CD4-positive, alpha-beta T cell treated with Interleukin-15 for 4 hours (primary cell): ENCODE results near the gene RAB44.

Experiments used
- DNase-seq: peaks from one replicate; pipeline ENCODE4 v3.0.0-alpha.2; 2020; ENCODE audit warnings: low spot score

RAB44 gene

GRCh38 chr6:36752886-36753506 is 55.4 kb downstream of the RAB44 start:
- DNase-seq, result no peak

GRCh38 chr6:36753671-36754405 is 56.2 kb downstream of the RAB44 start:
- DNase-seq, result no peak

GRCh38 chr6:36754582-36755434 is 57.2 kb downstream of the RAB44 start:
- no peak for DNase-seq

DNA sequence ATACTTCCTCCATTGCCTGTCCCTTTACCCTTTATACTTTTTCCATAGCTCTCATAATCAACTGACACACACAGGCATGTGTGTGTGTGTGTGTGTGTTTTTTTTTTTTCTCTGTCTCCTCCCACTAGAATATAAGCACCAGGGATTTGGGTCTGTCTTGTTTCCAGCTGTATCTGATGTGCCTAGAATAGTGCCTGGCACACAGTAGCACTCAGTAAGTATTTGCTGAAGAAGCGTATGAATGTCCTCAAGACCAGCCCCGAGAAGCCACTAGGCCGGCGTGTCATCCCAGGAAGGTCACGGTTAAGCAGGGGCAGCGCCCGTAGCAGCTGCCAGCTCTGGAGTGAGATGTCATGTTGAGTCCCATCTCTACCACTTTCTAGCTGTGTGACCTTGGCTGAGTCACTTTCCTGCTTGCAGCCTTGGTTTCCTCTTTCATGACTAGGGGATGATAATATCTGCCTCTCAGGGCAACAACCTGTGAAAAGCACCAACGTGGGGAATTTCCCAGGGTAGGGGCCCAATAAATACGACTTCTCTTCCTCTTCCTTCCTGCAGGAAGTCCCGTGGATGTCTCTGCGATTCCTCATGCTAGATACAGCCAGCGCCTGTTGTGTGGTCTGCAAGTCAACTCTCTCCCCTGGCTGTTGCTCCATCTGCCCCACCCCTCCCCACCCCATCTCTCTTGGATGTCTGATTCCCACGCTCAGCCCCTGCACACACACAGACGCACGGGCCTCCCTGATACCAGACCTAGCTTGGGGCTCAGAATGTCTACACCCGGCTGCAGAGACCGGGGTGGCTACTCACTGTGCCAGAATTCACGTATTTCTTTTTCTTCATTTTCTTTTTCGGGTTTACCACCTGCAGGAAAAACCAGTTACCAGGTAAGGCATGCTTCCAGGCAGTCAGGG is 58.1 kb downstream of the RAB44 start:
- DNase-seq, result peak; percentile 92

DNA sequence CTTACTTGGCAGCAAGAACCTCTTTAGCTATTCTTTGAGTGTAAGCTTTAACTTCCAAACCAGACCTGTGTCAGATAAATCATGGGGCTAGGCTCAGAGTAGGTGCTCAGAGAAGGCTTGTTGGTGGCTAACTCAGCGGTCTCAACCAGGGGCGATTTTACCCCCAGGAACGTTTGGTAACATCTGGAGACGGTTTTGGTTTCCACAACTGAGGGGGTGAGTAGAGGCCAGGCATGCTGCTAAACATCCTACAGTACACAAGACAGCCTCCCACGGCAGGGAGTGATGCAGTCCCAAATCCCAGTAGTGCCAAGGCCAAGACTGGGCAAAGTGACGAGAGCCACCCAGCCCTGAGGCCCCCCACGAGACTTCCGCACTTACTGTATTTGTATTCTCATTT is 59.2 kb downstream of the RAB44 start:
- DNase-seq, result no peak

- DNase-seq, result peak; percentile 65
Measured at GRCh38 chr6:36757206-36757605, 59.6 kb downstream of the RAB44 start.

DNA sequence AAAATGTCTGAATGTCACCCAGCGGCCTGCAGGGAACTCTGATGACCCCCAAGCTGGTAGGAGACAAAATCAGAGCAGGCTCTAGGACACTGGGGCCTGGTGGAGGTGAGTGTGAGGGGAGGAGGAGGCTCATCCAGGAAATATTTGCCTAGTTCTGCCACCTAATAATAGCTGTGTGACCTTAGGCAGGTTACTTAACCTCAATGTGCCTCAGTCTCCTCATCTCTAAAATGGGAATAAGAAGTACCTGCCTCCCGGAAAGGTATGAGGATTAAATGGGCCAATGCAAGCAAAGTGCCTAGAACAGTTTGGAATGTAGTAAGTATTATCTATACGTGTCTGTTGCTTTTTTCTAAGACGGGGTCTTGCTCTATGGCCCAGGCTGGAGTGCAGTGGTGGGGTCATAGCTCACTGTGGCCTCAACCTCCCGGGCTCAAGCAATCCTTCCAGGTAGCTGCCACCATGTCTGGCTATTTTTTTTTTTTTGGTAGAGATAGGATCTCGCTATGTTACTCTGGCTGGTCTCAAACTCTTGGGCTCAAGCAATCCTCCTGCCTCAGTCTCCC is 60.4 kb downstream of the RAB44 start:
- DNase-seq, result no peak

GRCh38 chr6:36758516-36759147 is 61.0 kb downstream of the RAB44 start:
- no peak for DNase-seq

- DNase-seq, result peak; percentile 84
Measured at GRCh38 chr6:36759148-36759759, 61.6 kb downstream of the RAB44 start.

- no peak for DNase-seq
Measured at GRCh38 chr6:36760685-36761435, 63.2 kb downstream of the RAB44 start.

DNA sequence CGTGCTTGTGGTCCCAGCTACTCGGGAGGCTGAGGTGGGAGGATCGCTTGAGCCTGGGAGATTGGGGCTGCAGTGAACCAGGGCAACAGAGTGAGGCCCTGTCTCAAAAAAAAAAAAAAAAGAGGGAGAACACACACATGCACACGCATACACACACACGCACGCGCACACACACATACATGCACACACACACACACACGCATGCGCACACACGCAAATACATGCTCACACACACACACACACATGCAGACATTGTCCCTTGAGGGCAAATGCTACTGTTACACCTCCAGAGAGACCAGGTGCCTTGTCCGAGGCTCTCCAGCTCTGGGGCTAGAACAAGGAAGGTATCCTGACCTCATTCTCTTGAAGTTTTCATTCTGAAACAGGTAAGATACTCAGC is 64.5 kb downstream of the RAB44 start:
- DNase-seq, result no peak

GRCh38 chr6:36765190-36765589 is 67.6 kb downstream of the RAB44 start:
- DNase-seq, result no peak

DNA sequence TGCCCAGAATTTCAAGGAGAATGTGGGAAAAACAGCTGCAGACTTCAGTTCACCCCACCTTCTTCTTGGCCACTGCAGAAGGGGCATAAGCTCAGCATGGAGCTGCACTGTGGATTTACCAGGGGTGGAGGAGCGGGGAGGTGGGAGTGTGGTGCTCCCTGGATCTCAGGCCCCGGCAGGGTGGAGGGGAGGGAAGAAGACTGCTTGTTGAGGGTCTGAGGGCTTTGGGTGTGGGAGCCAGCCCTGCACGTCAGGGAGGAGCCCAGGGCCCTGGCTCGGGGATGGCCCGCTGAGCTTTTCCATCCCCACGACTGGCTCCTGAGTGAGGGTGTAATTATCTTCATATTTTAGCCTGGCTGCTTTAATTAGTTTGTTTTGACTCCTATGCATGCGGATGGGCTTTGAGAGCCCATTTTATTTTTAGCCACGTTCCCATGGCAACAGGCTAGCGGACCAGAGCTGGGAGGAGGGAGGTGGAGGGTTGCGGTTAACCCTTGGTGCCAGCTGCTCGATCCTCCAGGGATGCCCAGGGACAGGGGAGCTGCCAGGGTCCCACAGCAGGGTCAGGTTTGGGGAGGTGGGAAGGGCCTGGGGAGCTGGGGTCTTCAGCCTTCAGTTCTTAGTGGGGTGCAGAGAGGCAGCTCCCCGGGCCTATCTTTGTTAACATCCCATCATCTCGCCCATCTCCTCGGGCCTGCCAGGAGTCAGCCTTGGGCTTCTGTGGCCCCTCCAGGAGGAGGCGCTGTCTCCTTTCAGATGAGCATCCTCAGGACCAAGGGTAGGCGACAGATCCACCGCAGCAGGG is 68.2 kb downstream of the RAB44 start:
- peak; percentile 84 for DNase-seq

- no peak for DNase-seq
Measured at GRCh38 chr6:36766399-36766945, 68.8 kb downstream of the RAB44 start.

DNA sequence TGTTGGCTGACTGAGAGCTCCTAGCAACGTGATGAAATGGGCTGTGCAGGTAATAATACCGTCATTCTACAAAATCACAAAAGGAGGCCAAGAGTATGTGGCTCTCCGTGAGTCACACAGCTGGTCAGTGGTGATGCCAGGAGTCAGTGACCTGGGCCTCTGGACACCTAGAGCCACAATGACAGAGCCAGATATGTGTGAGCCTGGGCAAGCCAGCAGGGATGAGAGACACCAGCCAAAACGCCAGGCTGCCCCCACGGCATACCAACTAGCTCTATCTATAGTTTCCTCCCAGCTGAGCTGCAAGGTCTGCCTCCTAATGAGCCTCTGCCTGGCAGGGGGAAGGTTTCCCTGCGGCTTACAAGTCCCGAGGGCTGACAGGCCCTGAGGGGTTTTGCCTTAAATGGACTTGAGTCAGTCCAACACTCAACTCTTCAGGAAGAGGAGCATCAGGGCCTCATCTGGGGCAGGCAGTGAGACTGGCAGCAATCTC is 71.6 kb downstream of the RAB44 start:
- DNase-seq, result no peak

GRCh38 chr6:36769676-36770499 is 72.3 kb downstream of the RAB44 start:
- DNase-seq, result peak; percentile 35

DNA sequence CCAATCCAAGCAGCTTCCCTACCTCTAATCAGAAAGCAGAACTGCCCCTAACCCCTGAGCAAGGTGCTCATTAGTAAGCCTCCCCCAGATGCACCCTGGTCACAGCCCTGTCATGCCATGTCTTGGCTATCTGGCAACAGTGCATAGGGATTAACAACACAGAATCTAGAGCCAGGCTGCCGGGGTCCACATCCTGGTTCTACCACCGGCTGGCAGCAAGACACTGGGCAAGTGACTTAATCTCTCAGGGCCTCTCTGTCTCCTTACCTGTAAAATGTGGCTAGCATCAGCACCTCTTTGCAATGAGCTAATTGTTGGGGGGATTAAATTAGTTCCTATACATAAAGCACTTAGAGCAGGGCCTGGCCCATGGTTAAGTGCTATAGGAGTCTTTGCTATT is 73.5 kb downstream of the RAB44 start:
- no peak for DNase-seq

DNA sequence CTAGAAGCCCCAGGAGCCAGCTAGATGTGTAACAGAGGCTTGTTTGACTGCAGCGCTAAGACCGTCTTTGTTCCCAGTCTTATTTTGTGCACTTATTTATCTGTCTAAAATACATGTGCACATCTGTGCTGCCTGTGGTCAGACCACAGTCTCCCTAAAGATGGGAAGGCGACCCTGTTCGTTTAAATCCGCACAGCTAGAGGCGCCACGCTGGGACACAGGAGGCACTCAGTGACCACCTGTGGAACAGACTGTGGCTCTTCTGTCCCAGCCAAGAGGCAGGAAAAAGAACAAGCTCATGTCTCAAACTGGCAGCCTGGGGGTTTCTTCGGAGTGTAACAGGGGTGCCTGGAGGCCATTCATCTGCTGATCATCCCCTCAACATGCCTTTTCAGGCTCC is 74.8 kb downstream of the RAB44 start:
- DNase-seq, result no peak
